Measurements from ENCODE around the gene TOR1AIP1. TPM values are rescaled to one million over a fixed set of nuclear protein-coding genes. Genes with fewer than 3 reads are reported as not detected.

Gene TOR1AIP1
- total RNA-seq, 1 experiment from 2014 or later = 17.3 TPM

DNA sequence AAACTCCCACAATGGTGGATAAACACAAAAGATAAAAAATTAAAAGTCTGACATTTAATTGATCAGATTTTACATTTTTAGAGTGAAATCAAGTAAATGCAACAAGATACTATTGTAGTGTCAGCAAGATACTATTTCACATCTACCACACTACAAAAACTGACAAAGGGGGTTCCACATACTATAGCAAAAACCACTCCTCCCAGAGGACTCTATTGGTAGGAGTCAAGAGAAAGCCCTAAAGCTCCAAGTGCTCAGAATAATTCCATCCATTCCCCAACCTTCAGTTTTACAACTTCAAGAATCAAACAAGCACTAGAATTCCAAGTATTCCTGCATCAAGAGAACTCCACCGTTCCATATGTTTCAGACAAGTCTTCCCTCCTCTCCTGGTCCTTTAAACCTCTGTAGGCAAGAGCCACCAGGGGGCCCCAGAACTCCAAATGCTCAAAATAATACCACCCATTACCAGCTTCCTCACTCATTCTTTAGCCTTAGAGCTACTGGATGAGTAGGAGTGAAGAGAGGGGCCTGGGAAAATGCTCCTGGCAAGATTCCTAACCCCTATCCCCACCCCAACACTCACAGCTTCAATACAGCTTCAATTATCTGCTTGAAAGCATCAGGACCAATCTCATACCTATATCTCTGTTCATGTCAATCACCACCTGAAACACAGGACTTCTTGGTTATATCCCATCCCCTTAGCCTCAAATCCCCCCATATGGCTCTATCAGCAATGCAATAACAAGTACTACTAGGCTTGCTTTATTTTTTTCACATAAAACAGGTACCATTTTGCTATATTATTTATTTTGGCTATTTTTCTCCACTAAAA is 14.4 kb upstream of the TOR1AIP1 start:
- CTCF ChIA-PET = interaction anchor here (0.6 to 2.3 kb wide), 21 partner anchors 8 to 313 kb away, joined by 3 to 20 read pairs (median 4); partner anchors contain the start of gene TOR1AIP1
- H3K27ac Mint-ChIP-seq = 0 out of 2 replicates have a peak overlapping the region, but pooled peaks have one; percentile 18
- ATAC-seq (peak; percentile 99), DNase-seq (ENCODE audit: low spot score) (peak; percentile 70)
- no peaks in the 10 kb centered on the region for H3K9me3 Mint-ChIP-seq
- POLR2A ChIA-PET = interaction anchor here (0.7 to 1.5 kb wide), 2 partner anchors 15 to 280 kb away, joined by 3 to 6 read pairs; partner anchors contain the start of gene TOR1AIP1
- TF ChIP-seq, protein P1, sequence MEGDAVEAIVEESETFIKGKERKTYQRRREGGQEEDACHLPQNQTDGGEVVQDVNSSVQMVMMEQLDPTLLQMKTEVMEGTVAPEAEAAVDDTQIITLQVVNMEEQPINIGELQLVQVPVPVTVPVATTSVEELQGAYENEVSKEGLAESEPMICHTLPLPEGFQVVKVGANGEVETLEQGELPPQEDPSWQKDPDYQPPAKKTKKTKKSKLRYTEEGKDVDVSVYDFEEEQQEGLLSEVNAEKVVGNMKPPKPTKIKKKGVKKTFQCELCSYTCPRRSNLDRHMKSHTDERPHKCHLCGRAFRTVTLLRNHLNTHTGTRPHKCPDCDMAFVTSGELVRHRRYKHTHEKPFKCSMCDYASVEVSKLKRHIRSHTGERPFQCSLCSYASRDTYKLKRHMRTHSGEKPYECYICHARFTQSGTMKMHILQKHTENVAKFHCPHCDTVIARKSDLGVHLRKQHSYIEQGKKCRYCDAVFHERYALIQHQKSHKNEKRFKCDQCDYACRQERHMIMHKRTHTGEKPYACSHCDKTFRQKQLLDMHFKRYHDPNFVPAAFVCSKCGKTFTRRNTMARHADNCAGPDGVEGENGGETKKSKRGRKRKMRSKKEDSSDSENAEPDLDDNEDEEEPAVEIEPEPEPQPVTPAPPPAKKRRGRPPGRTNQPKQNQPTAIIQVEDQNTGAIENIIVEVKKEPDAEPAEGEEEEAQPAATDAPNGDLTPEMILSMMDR (IDR thresholded peaks at IDR 0.05) = peak; percentile 45
- TF ChIP-seq SMAD3 (CRISPR knock-in tag; IDR thresholded peaks at IDR 0.05; ENCODE audit: borderline replicate concordance) = no peak
- TF ChIP-seq TEAD1 (CRISPR knock-in tag; IDR thresholded peaks at IDR 0.05) = no peak
- TF ChIP-seq ETV6 (CRISPR knock-in tag; IDR thresholded peaks at IDR 0.05) = no peak
- TF ChIP-seq ZNF121 (CRISPR knock-in tag; IDR thresholded peaks at IDR 0.05) = no peak
- no peak for TF ChIP-seq NR2C2 (CRISPR knock-in tag; IDR thresholded peaks at IDR 0.05)
- TF ChIP-seq MXD4 (CRISPR knock-in tag; IDR thresholded peaks at IDR 0.05; ENCODE audit: borderline replicate concordance) = no peak
- no peak for TF ChIP-seq GRHL2 (CRISPR knock-in tag; IDR thresholded peaks at IDR 0.05; ENCODE audit: insufficient replicate concordance, severe bottlenecking)
- no peak for TF ChIP-seq ATF3 (CRISPR knock-in tag; conservative IDR thresholded peaks at IDR 0.05)
- H3K36me3 Mint-ChIP-seq = peaks cover 37% of the 10 kb centered on the region
- no peaks in the 10 kb centered on the region for H3K27me3 Mint-ChIP-seq (ENCODE audit: low read depth)
- H3K4me1 Mint-ChIP-seq = peaks cover 4% of the 10 kb centered on the region; the same call in 1 of the 2 replicates
- no peak overlapping the region for H3K4me3 Mint-ChIP-seq

DNA sequence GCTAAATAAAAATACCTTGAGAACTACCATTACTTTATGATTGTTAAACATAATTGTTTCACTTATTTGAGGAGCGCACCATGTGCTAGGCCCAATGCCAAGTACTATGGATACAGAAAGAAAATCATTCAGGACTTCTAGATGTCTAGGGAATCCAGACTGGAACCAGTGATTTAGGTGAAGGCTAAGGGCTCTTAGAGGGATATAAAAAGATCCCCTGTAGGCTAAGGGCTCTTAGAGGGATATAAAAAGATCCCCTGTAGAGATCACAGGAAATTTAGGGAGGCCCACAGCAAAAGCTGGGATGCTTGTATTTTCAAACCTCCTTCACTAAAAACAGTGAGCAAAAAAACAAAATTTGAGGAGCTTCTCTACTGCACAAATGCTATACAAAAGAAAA is 11.2 kb upstream of the TOR1AIP1 start:
- Mint-ChIP-seq H3K4me3 (no peak overlapping the region), H3K27ac (no peak overlapping the region), H3K27me3 (ENCODE audit: low read depth) (no peaks in the 10 kb centered on the region), H3K4me1 (peaks cover 4% of the 10 kb centered on the region; the same call in 1 of the 2 replicates), H3K36me3 (peaks cover 26% of the 10 kb centered on the region), H3K9me3 (no peaks in the 10 kb centered on the region)
- POLR2A ChIA-PET = interaction anchor here (0.9 kb wide), 1 partner anchor 12 kb away, joined by 4 read pairs; no protein-coding TSS in a partner anchor
- CTCF ChIA-PET = interaction anchor here (1.5 kb wide), 1 partner anchor 56 kb away, joined by 4 read pairs; no protein-coding TSS in a partner anchor
- TF ChIP-seq, protein P2, sequence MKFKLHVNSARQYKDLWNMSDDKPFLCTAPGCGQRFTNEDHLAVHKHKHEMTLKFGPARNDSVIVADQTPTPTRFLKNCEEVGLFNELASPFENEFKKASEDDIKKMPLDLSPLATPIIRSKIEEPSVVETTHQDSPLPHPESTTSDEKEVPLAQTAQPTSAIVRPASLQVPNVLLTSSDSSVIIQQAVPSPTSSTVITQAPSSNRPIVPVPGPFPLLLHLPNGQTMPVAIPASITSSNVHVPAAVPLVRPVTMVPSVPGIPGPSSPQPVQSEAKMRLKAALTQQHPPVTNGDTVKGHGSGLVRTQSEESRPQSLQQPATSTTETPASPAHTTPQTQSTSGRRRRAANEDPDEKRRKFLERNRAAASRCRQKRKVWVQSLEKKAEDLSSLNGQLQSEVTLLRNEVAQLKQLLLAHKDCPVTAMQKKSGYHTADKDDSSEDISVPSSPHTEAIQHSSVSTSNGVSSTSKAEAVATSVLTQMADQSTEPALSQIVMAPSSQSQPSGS (CRISPR knock-in tag; IDR thresholded peaks at IDR 0.05; ENCODE audit: borderline replicate concordance, low read depth) = no peak
- TF ChIP-seq TEAD4 (CRISPR knock-in tag; IDR thresholded peaks at IDR 0.05) = no peak
- DNase-seq (ENCODE audit: low spot score) = no peak
- no peak for ATAC-seq

- H3K36me3 Mint-ChIP-seq = peaks cover 24% of the 10 kb centered on the region
- CTCF ChIA-PET = no interaction called here
- DNase-seq (ENCODE audit: low spot score) = no peak
- no peak for TF ChIP-seq ZNF512 (CRISPR knock-in tag; IDR thresholded peaks at IDR 0.05; ENCODE audit: borderline replicate concordance)
- TF ChIP-seq ZNF532 (CRISPR knock-in tag; IDR thresholded peaks at IDR 0.05; ENCODE audit: borderline replicate concordance) = no peak
- TF ChIP-seq NR1H2 (CRISPR knock-in tag; IDR thresholded peaks at IDR 0.05) = no peak
- TF ChIP-seq TEAD1 (CRISPR knock-in tag; IDR thresholded peaks at IDR 0.05) = no peak
- peaks cover 10% of the 10 kb centered on the region for H3K4me1 Mint-ChIP-seq
- H3K27ac Mint-ChIP-seq = no peak overlapping the region
- ATAC-seq = no peak
- no peaks in the 10 kb centered on the region for H3K27me3 Mint-ChIP-seq (ENCODE audit: low read depth)
- no peak overlapping the region for H3K4me3 Mint-ChIP-seq
- no peaks in the 10 kb centered on the region for H3K9me3 Mint-ChIP-seq
- POLR2A ChIA-PET = no interaction called here
Measured at GRCh38 chr1:179871940-179872339, 10.1 kb upstream of the TOR1AIP1 start.

All from WTC11 (cell line).